H1 (cell line): Measurements from ENCODE around the gene NOP9. TPM values are rescaled to one million over a fixed set of nuclear protein-coding genes. Genes with fewer than 3 reads are reported as not detected.

Experiments
- CTCF ChIA-PET: fragments of 300-600 bp; sonication (Branson Sonifier 250); formaldehyde crosslinking; loops from one replicate; lab custom pipeline; 2021; ENCODE audit not compliant: partially characterized antibody; lab: Charles Lee
- POLR2A ChIA-PET: fragments of 300-600 bp; sonication (Branson Sonifier 250); formaldehyde crosslinking; loops from one replicate; lab custom pipeline; 2021; ENCODE audit warnings: inconsistent platforms; ENCODE audit not compliant: partially characterized antibody; lab: Charles Lee
- DNase-seq, 2 experiments: peaks; one replicate each; pipeline versions ENCODE4 v3.0.0 to v3.0.0-alpha.2; 2010 to 2022; ENCODE audit warnings: low spot score in 2 of 2, low read depth in 1 of 2, mixed read lengths in 1 of 2
- FAIRE-seq: peaks from 2 replicates; lab custom pipeline; 2011; peaks lifted over from hg19 to GRCh38; lab: Jason Lieb, UNC
- H2AFZ ChIP-seq: 2 replicates; pipeline ENCODE4 v1.8.1; 2012; ENCODE audit warnings: low read length, inconsistent platforms
- H2AK5ac ChIP-seq: 2 replicates; pipeline ENCODE4 v1.6.1; 2013; ENCODE audit warnings: low read depth, low read length
- H2BK120ac ChIP-seq: replicated peaks from 2 replicates; pipeline ENCODE3; 2013; ENCODE audit warnings: low read depth, low read length, inconsistent platforms
- H2BK12ac ChIP-seq: 2 replicates; pipeline ENCODE4 v1.6.1; 2013; ENCODE audit warnings: low read depth, low read length
- H2BK15ac ChIP-seq: 2 replicates; pipeline ENCODE4 v1.6.1; 2013; ENCODE audit warnings: low read length
- H2BK20ac ChIP-seq: 2 replicates; pipeline ENCODE4 v1.6.1; 2013; ENCODE audit warnings: low read length
- H2BK5ac ChIP-seq: 2 replicates; pipeline ENCODE4 v1.6.1; 2013; ENCODE audit warnings: low read depth, low read length
- H3K14ac ChIP-seq: 2 replicates; pipeline ENCODE4 v1.6.1; 2013; ENCODE audit warnings: inconsistent platforms; ENCODE audit not compliant: insufficient read length
- H3K18ac ChIP-seq: 2 replicates; pipeline ENCODE4 v1.6.1; 2013; ENCODE audit warnings: low read length; ENCODE audit errors: extremely low read depth
- H3K23ac ChIP-seq: 2 replicates; pipeline ENCODE4 v1.6.1; 2013; ENCODE audit warnings: inconsistent platforms; ENCODE audit not compliant: insufficient read length
- H3K23me2 ChIP-seq: 2 replicates; pipeline ENCODE4 v1.6.1; 2013; ENCODE audit warnings: low read depth, low read length
- H3K27ac ChIP-seq: 2 replicates; pipeline ENCODE4 v1.6.1; 2011; ENCODE audit warnings: low read depth, low read length, inconsistent platforms
- H3K27me3 ChIP-seq, 4 experiments: replicated peaks in 1 of 4; 1 replicate in 1 of 4; 2 replicates in 3 of 4; pipeline versions ENCODE4 v1.6.1 to v1.8.1; 2011 to 2013; ENCODE audit warnings: low read length in 3 of 4, mild to moderate bottlenecking in 3 of 4, inconsistent platforms in 2 of 4, mixed read lengths in 2 of 4, moderate library complexity in 1 of 4; ENCODE audit not compliant: control insufficient read depth in 3 of 4, insufficient read depth in 3 of 4; ENCODE audit errors: extremely low read depth in 1 of 4
- H3K36me3 ChIP-seq, 4 experiments: 2 replicates each; pipeline versions ENCODE4 v1.6.1 to v1.8.1; 2011 to 2013; ENCODE audit warnings: mild to moderate bottlenecking in 4 of 4, low read length in 3 of 4, moderate library complexity in 2 of 4, control low read depth in 1 of 4, inconsistent platforms in 1 of 4; ENCODE audit not compliant: insufficient read depth in 4 of 4, control insufficient read depth in 2 of 4
- H3K4ac ChIP-seq: replicated peaks from 2 replicates; pipeline ENCODE3; 2013; ENCODE audit warnings: low read length, low read depth, mixed read lengths, inconsistent platforms; ENCODE audit not compliant: insufficient read length
- H3K4me1 ChIP-seq, 4 experiments: replicated peaks in 1 of 4; 1 replicate in 1 of 4; 2 replicates in 3 of 4; pipeline versions ENCODE4 v1.6.1 to v1.8.1; 2011 to 2013; ENCODE audit warnings: low read length in 3 of 4, inconsistent platforms in 2 of 4, mixed read lengths in 1 of 4; ENCODE audit not compliant: insufficient read depth in 4 of 4, control insufficient read depth in 3 of 4
- H3K4me2 ChIP-seq, 2 experiments: 2 replicates each; pipeline versions ENCODE4 v1.6.1 to v1.8.1; 2011 to 2013; ENCODE audit warnings: low read depth in 2 of 2, low read length in 2 of 2, control low read depth in 1 of 2, inconsistent platforms in 1 of 2, mild to moderate bottlenecking in 1 of 2; ENCODE audit not compliant: insufficient read depth in 1 of 2
- H3K4me3 ChIP-seq, 4 experiments: fragments of 200-600, 300-600 bp in 1 of 4; sonication (generic), shearing (Covaris generic), sonication (Bioruptor Twin) in 1 of 4; 2 replicates each; pipeline versions ENCODE4 v1.5.1 to v1.8.1; 2011 to 2016; ENCODE audit warnings: low read length in 4 of 4, low read depth in 3 of 4, control low read depth in 2 of 4, inconsistent platforms in 2 of 4, mild to moderate bottlenecking in 2 of 4, mixed read lengths in 1 of 4, moderate library complexity in 1 of 4; ENCODE audit not compliant: insufficient read depth in 2 of 4; ENCODE audit errors: extremely low read depth in 1 of 4
- H3K56ac ChIP-seq: replicated peaks from 2 replicates; pipeline ENCODE3; 2013; ENCODE audit warnings: low read depth, mild to moderate bottlenecking, mixed read lengths, low read length, inconsistent platforms; ENCODE audit not compliant: insufficient read length
- H3K79me1 ChIP-seq: 2 replicates; pipeline ENCODE4 v1.6.1; 2013; ENCODE audit warnings: low read depth, low read length, control low read depth
- H3K79me2 ChIP-seq, 2 experiments: 2 replicates each; pipeline versions ENCODE4 v1.6.1 to v1.8.1; 2012 to 2013; ENCODE audit warnings: low read length in 2 of 2, mild to moderate bottlenecking in 2 of 2, inconsistent platforms in 1 of 2; ENCODE audit not compliant: insufficient read depth in 2 of 2, control insufficient read depth in 1 of 2
- H3K9ac ChIP-seq, 4 experiments: replicated peaks in 1 of 4; 1 replicate in 1 of 4; 2 replicates in 3 of 4; pipeline versions ENCODE4 v1.6.1 to v1.8.1; 2011 to 2013; ENCODE audit warnings: low read depth in 3 of 4, low read length in 3 of 4, control low read depth in 2 of 4, mild to moderate bottlenecking in 2 of 4, moderate library complexity in 2 of 4, inconsistent platforms in 1 of 4; ENCODE audit errors: extremely low read depth in 1 of 4
- H3K9me3 ChIP-seq, 2 experiments: 2 replicates each; pipeline versions ENCODE4 v1.6.1 to v1.8.1; 2012 to 2013; ENCODE audit warnings: mild to moderate bottlenecking in 2 of 2, moderate library complexity in 2 of 2, control low read depth in 1 of 2, inconsistent platforms in 1 of 2, low read depth in 1 of 2, low read length in 1 of 2, mixed read lengths in 1 of 2; ENCODE audit not compliant: insufficient read depth in 2 of 2
- H4K20me1 ChIP-seq, 2 experiments: replicated peaks in 1 of 2; 2 replicates each; pipeline versions ENCODE3 to v1.8.1; 2011 to 2013; ENCODE audit warnings: inconsistent platforms in 2 of 2, low read length in 2 of 2, mild to moderate bottlenecking in 1 of 2; ENCODE audit not compliant: insufficient read depth in 2 of 2, control insufficient read depth in 1 of 2
- H4K5ac ChIP-seq: 2 replicates; pipeline ENCODE4 v1.6.1; 2013; ENCODE audit warnings: low read length, low read depth, mixed read lengths, inconsistent platforms; ENCODE audit not compliant: insufficient read length
- H4K8ac ChIP-seq: 2 replicates; pipeline ENCODE4 v1.8.0; 2013; ENCODE audit warnings: mild to moderate bottlenecking, moderate library complexity, low read length, inconsistent platforms; ENCODE audit not compliant: insufficient read depth; ENCODE audit errors: extremely low read depth
- H4K91ac ChIP-seq: replicated peaks from 2 replicates; pipeline ENCODE3; 2013; ENCODE audit warnings: low read length, mixed read lengths, inconsistent platforms; ENCODE audit not compliant: insufficient read length
- ASH2L ChIP-seq: fragments of 200-600, 300-600 bp; sonication (generic); IDR thresholded peaks from one replicate; pipeline ENCODE4 v1.7.1; 2017; ENCODE audit warnings: low read length
- CBX5 ChIP-seq: fragments of 300-800, 300-1000 bp; sonication (generic); IDR thresholded peaks from 2 replicates; pipeline ENCODE4 v1.7.1; 2016; ENCODE audit warnings: antibody characterized with exemption, low read length, low read depth
- CTBP2 ChIP-seq: IDR thresholded peaks from 2 replicates; pipeline ENCODE4 v1.7.0; 2011; ENCODE audit warnings: borderline replicate concordance, mild to moderate bottlenecking, moderate library complexity, mixed read lengths, low read length; ENCODE audit not compliant: insufficient read depth, insufficient read length
- GABPA ChIP-seq: IDR thresholded peaks from 2 replicates; pipeline ENCODE4 v1.6.1; 2011; ENCODE audit warnings: mild to moderate bottlenecking, low read length, moderate library complexity, borderline replicate concordance; ENCODE audit not compliant: insufficient read depth
- JUN ChIP-seq: IDR thresholded peaks from 2 replicates; pipeline ENCODE4 v1.6.1; 2011; ENCODE audit warnings: low read depth, mild to moderate bottlenecking, improper control_type of control experiment, low read length
- JUND ChIP-seq: IDR thresholded peaks from 2 replicates; pipeline ENCODE4 v1.6.1; 2011; ENCODE audit warnings: mild to moderate bottlenecking, improper control_type of control experiment, low read length
- KDM1A ChIP-seq: fragments of 200-600, 300-600 bp; sonication (generic); IDR thresholded peaks from 2 replicates; pipeline ENCODE4 v1.7.1; 2016; ENCODE audit warnings: mild to moderate bottlenecking, low read length, borderline replicate concordance
- MAFK ChIP-seq: IDR thresholded peaks from 2 replicates; pipeline ENCODE4 v1.6.1; 2012; ENCODE audit warnings: low read depth, mild to moderate bottlenecking, improper control_type of control experiment, low read length
- PHF8 ChIP-seq: fragments of 200-600 bp; sonication (generic); conservative IDR thresholded peaks from 2 replicates; pipeline ENCODE4 v1.7.1; 2012; ENCODE audit warnings: low read depth, mild to moderate bottlenecking, inconsistent platforms, low read length, moderate library complexity
- POLR2A ChIP-seq, 2 experiments: IDR thresholded peaks; 1 replicate in 1 of 2; 2 replicates in 1 of 2; pipeline ENCODE4 v1.6.1; 2011; ENCODE audit warnings: low read depth in 2 of 2, low read length in 2 of 2, mild to moderate bottlenecking in 2 of 2; ENCODE audit errors: control extremely low read depth in 1 of 2
- RBBP5 ChIP-seq: IDR thresholded peaks from 2 replicates; pipeline ENCODE4 v1.7.1; 2012; ENCODE audit warnings: low read depth, mild to moderate bottlenecking, inconsistent platforms, low read length, moderate library complexity, borderline replicate concordance
- SUZ12 ChIP-seq: fragments of 200-600 bp; sonication (generic); IDR thresholded peaks from 2 replicates; pipeline ENCODE4 v1.6.1; 2012; ENCODE audit warnings: mild to moderate bottlenecking, inconsistent platforms, low read length, moderate library complexity, mixed read lengths
- TBP ChIP-seq: IDR thresholded peaks from 2 replicates; pipeline ENCODE4 v1.6.1; 2011; ENCODE audit warnings: low read depth, low read length, improper control_type of control experiment
- TCF12 ChIP-seq: IDR thresholded peaks from 2 replicates; pipeline ENCODE4 v1.6.1; 2011; ENCODE audit warnings: low read depth, mild to moderate bottlenecking, low read length
- YY1 ChIP-seq: IDR thresholded peaks from 2 replicates; pipeline ENCODE4 v1.6.1; 2011; ENCODE audit warnings: low read depth, mild to moderate bottlenecking, low read length
- WGBS, 2 experiments: shearing (Covaris generic) in 1 of 2; methylation state at CpG; one replicate each; pipeline versions ENCODE4 v1.1.6 to v1.1.7; 2013 to 2015; ENCODE audit warnings: low lambda C conversion rate in 2 of 2, mixed read lengths in 2 of 2, inconsistent platforms in 1 of 2, low coverage in 1 of 2, missing lambda C conversion rate in 1 of 2; ENCODE audit not compliant: insufficient replicate concordance in 2 of 2, insufficient coverage in 1 of 2, insufficient read length in 1 of 2; ENCODE audit errors: extremely low coverage in 1 of 2, missing lambda C conversion rate in 1 of 2; 5-methylcytosine and 5-hydroxymethylcytosine counted together
- polyA plus RNA-seq, 7 experiments: library from polyadenylated mRNA; depleted of rRNA in 3 of 7; stranded (reverse) in 5 of 7; unstranded in 2 of 7; fragments of >200 nt in 5 of 7; fragments of 200-250 nt in 2 of 7; gene quantifications; 1 replicate in 5 of 7; 2 replicates in 1 of 7; 4 replicates in 1 of 7; pipeline versions ENCODE4 v1.2.1 to v1.2.3, GENCODE V29; 2011 to 2013; ENCODE audit warnings: missing spikeins in 2 of 7, mixed read lengths in 2 of 7
- total RNA-seq: library from RNA; stranded (reverse); fragmentation: NEBNext Ultra II Directional; extraction: Animal tissue kit (Norgen Biotek cat#: 25700); gene quantifications from 2 replicates; pipeline ENCODE4 v1.2.1, GENCODE V29; 2021

The NOP9 gene
- total and polyA plus RNA-seq, 2 of the 8 experiments (the other 6 are each of a cell fraction or from before 2014, with no cell fraction given) = 17.8 to 34.8 TPM

DNA sequence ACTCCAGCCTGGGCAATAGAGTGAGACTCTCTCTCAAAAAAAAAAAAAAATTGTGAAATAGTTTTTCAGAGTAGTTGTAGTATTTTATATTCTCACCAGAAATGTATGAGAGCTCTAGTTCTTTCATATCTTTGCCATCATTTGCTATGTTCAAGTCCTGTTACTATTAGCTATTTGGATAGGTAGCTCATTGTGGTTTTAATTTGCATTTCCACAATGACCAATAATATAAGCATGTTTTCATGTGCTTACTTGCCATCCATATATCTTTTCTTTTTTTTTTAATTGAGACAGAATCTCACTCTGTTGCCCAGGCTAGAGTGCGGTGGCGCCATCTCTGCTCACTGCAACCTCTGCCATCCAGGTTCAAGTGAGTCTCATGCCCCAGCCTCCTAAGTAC, 48.5 kb downstream of the NOP9 start:
- ChIA-PET POLR2A (interaction anchor here (0.6 to 1.0 kb wide), 2 partner anchors 89 to 133 kb away, joined by 3 to 4 read pairs; no protein-coding TSS in a partner anchor), CTCF (interaction anchor here (0.6 to 4.4 kb wide), 17 partner anchors 9 to 88 kb away, joined by 3 to 33 read pairs (median 4); partner anchors contain the start of genes ADCY4, CIDEB, NYNRIN and RIPK3)
- peaks cover 0 to 11% (median 8%) of the 10 kb centered on the region in 4 experiments; a peak in 5 of 7 replicates for H3K27me3 ChIP-seq
- H4K8ac ChIP-seq = no peak overlapping the region
- no peaks in the 10 kb centered on the region for H3K4me1 ChIP-seq
- no peaks in the 10 kb centered on the region for H3K79me1 ChIP-seq
- H3K18ac ChIP-seq = no peak overlapping the region
- no peak overlapping the region for H2AFZ ChIP-seq
- H4K20me1 ChIP-seq = peaks cover 0 to 2% of the 10 kb centered on the region in 2 experiments
- DNase-seq (no peak), FAIRE-seq (no peak)
- H3K4me3 ChIP-seq = no peak overlapping the region
- H2BK12ac ChIP-seq = no peak overlapping the region
- no peak overlapping the region for H3K9ac ChIP-seq
- no peak overlapping the region for H3K27ac ChIP-seq
- H4K91ac ChIP-seq = no peak overlapping the region
- H2BK15ac ChIP-seq = no peak overlapping the region
- no peak overlapping the region for H2AK5ac ChIP-seq
- H4K5ac ChIP-seq = no peak overlapping the region
- H2BK5ac ChIP-seq = no peak overlapping the region
- no peaks in the 10 kb centered on the region for H3K9me3 ChIP-seq
- H3K56ac ChIP-seq = no peak overlapping the region
- H3K4ac ChIP-seq = no peak overlapping the region
- H3K14ac ChIP-seq = no peak overlapping the region
- H2BK20ac ChIP-seq = no peak overlapping the region
- no peaks in the 10 kb centered on the region for H3K79me2 ChIP-seq
- 0 out of 2 replicates have a peak, but pooled peaks cover 2% of the 10 kb centered on the region for H3K23me2 ChIP-seq
- H3K4me2 ChIP-seq = no peak overlapping the region
- WGBS, 2 experiments = 90% methylated on average over 2 of the region's 2 CpGs; no CpG with 5 or more reads in 1 of the 2 experiments
- no peak overlapping the region for H3K23ac ChIP-seq
- H3K36me3 ChIP-seq = no peaks in the 10 kb centered on the region
- no peak overlapping the region for H2BK120ac ChIP-seq
- TF ChIP-seq YY1 (no peak), MAFK (no peak), JUND (no peak), RBBP5 (no peak), TCF12 (no peak), SUZ12 (no peak), PHF8 (no peak), POLR2A (IDR thresholded peaks at IDR 0.05; ENCODE audit: control extremely low read depth in 1 of 2, low read depth in 2 of 2, low read length in 2 of 2) (no peak), KDM1A (no peak), CTBP2 (no peak), GABPA (no peak), JUN (no peak), CBX5 (no peak), ASH2L (no peak), TBP (no peak)
